ENCODE data around the gene WDR1.

DNA sequence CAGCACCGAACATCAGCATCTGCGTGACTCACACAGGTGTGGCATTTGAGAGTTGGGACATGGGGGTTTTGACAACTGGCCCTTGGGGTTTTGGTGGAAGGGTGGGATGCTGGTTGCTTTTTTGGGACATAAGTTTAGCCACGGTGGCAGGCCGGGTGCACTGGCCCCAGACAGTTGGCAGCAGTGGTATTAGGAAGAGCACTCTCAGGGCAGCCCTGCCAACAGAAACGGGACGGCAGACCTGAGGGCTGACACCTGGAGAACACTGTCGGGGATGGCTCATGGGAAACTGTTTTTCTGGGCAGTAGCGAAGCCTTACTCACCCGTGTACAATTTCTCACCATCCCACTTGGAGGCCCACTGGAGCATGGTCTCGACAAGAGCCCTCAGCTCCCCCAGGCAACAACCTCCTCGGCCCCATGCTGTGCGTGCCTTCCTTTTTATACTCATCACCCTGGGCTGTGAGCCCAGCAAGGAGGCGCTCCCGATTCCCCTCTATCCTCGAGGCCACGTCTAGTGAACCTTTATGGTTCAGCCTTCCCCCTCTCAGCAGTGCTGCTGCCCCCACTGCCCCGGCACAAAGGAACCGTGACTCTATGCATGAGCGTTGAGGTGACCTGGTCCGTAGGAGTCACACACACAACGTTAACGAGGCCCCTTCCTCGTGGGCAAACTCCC, 30.6 kb downstream of the WDR1 start:
- no peak for TF ChIP-seq TOX (CRISPR knock-in tag; IDR thresholded peaks at IDR 0.05; ENCODE audit: borderline replicate concordance)
- TF ChIP-seq, protein P1, sequence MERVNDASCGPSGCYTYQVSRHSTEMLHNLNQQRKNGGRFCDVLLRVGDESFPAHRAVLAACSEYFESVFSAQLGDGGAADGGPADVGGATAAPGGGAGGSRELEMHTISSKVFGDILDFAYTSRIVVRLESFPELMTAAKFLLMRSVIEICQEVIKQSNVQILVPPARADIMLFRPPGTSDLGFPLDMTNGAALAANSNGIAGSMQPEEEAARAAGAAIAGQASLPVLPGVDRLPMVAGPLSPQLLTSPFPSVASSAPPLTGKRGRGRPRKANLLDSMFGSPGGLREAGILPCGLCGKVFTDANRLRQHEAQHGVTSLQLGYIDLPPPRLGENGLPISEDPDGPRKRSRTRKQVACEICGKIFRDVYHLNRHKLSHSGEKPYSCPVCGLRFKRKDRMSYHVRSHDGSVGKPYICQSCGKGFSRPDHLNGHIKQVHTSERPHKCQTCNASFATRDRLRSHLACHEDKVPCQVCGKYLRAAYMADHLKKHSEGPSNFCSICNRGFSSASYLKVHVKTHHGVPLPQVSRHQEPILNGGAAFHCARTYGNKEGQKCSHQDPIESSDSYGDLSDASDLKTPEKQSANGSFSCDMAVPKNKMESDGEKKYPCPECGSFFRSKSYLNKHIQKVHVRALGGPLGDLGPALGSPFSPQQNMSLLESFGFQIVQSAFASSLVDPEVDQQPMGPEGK (CRISPR knock-in tag; IDR thresholded peaks at IDR 0.05; ENCODE audit: borderline replicate concordance), result no peak
